HEK293 (cell line): Measurements from ENCODE around the gene ZDHHC1.

Source experiments
- CTCF ChIA-PET: fragments of 350-600 bp; formaldehyde crosslinking; extraction: SDS; loops from one replicate; lab custom pipeline; 2021; ENCODE audit warnings: antibody characterized with exemption; lab: Yijun Ruan, JAX
- POLR2A ChIA-PET: fragments of 300-600 bp; formaldehyde crosslinking; extraction: SDS; loops from one replicate; lab custom pipeline; 2020; ENCODE audit warnings: antibody characterized with exemption, inconsistent platforms; lab: Yijun Ruan, JAX
- H3K27ac ChIP-seq: fragments of 200-500 bp; sonication (Bioruptor generic); 2 replicates; pipeline ENCODE4 v1.5.1; 2014; ENCODE audit warnings: low read depth, low read length, control low read depth, inconsistent platforms; ENCODE audit errors: extremely low read depth
- H3K36me3 ChIP-seq, 2 experiments: fragments of 200-500 bp in 1 of 2; sonication (Bioruptor generic) in 1 of 2; 1 replicate in 1 of 2; 2 replicates in 1 of 2; pipeline ENCODE4 v1.5.1; 2014 to 2017; ENCODE audit warnings: inconsistent platforms in 2 of 2, low read length in 2 of 2; ENCODE audit not compliant: control insufficient read depth in 2 of 2, insufficient read depth in 1 of 2
- H3K4me1 ChIP-seq: fragments of 200-500 bp; sonication (Bioruptor generic); 2 replicates; pipeline ENCODE4 v1.5.1; 2014; ENCODE audit warnings: mild to moderate bottlenecking, low read length, inconsistent platforms; ENCODE audit not compliant: control insufficient read depth, insufficient read depth
- H3K4me3 ChIP-seq: 2 replicates; pipeline ENCODE4 v1.5.1; 2011; ENCODE audit warnings: low read depth, mild to moderate bottlenecking, control low read depth, low read length, moderate library complexity
- H3K9me3 ChIP-seq: fragments of 200-500 bp; sonication (Bioruptor generic); 2 replicates; pipeline ENCODE4 v1.5.1; 2014; ENCODE audit warnings: low read depth, low read length, inconsistent platforms; ENCODE audit not compliant: control insufficient read depth, insufficient read depth
- EGR2 ChIP-seq: fragments of 450-650 bp; formaldehyde crosslinking; IDR thresholded peaks from 2 replicates; pipeline ENCODE4 v1.5.1; 2016; ENCODE audit warnings: low read depth, missing biosample characterization, missing genetic modification characterization
- GLIS1 ChIP-seq: fragments of 450-650 bp; formaldehyde crosslinking; IDR thresholded peaks from 2 replicates; pipeline ENCODE4 v1.5.1; 2016; ENCODE audit warnings: missing biosample characterization, missing genetic modification characterization
- GLIS2 ChIP-seq: fragments of 450-650 bp; formaldehyde crosslinking; IDR thresholded peaks from 2 replicates; pipeline ENCODE4 v1.5.1; 2016; ENCODE audit warnings: missing biosample characterization, missing genetic modification characterization
- KLF9 ChIP-seq: fragments of 450-650 bp; formaldehyde crosslinking; IDR thresholded peaks from 2 replicates; pipeline ENCODE4 v1.5.1; 2016; ENCODE audit warnings: missing biosample characterization, missing genetic modification characterization, low read depth
- OSR2 ChIP-seq: fragments of 450-650 bp; formaldehyde crosslinking; IDR thresholded peaks from 2 replicates; pipeline ENCODE4 v1.5.1; 2016; ENCODE audit warnings: missing biosample characterization, missing genetic modification characterization
- SP2 ChIP-seq: fragments of 450-650 bp; formaldehyde crosslinking; IDR thresholded peaks from 2 replicates; pipeline ENCODE4 v1.5.1; 2016; ENCODE audit warnings: missing biosample characterization, missing genetic modification characterization
- ZBTB20 ChIP-seq: fragments of 450-650 bp; formaldehyde crosslinking; IDR thresholded peaks from 2 replicates; pipeline ENCODE4 v1.5.1; 2016; ENCODE audit warnings: missing biosample characterization, missing genetic modification characterization
- ZNF433 ChIP-seq: fragments of 450-650 bp; formaldehyde crosslinking; IDR thresholded peaks from 2 replicates; pipeline ENCODE4 v1.5.1; 2016; ENCODE audit warnings: missing biosample characterization, missing genetic modification characterization, low read depth
- ZNF521 ChIP-seq: fragments of 450-650 bp; formaldehyde crosslinking; IDR thresholded peaks from 2 replicates; pipeline ENCODE4 v1.5.1; 2017; ENCODE audit warnings: missing biosample characterization, mild to moderate bottlenecking, missing genetic modification characterization
- ZNF530 ChIP-seq: fragments of 450-650 bp; formaldehyde crosslinking; IDR thresholded peaks from 2 replicates; pipeline ENCODE4 v1.5.1; 2016; ENCODE audit warnings: low read depth, missing biosample characterization, missing genetic modification characterization
- ZNF585B ChIP-seq: fragments of 450-650 bp; formaldehyde crosslinking; IDR thresholded peaks from 2 replicates; pipeline ENCODE4 v1.5.1; 2016; ENCODE audit warnings: missing biosample characterization, missing genetic modification characterization
- ZNF792 ChIP-seq: fragments of 450-650 bp; formaldehyde crosslinking; IDR thresholded peaks from 2 replicates; pipeline ENCODE4 v1.5.1; 2016; ENCODE audit warnings: missing biosample characterization, missing genetic modification characterization
- TF ChIP-seq, protein P1 (sequence below): fragments of 450-650 bp; formaldehyde crosslinking; IDR thresholded peaks from 2 replicates; pipeline ENCODE4 v1.5.1; 2017; ENCODE audit warnings: missing biosample characterization, missing genetic modification characterization
- TF ChIP-seq, protein P2 (sequence below): fragments of 450-650 bp; formaldehyde crosslinking; IDR thresholded peaks from 2 replicates; pipeline ENCODE4 v1.5.1; 2016; ENCODE audit warnings: missing biosample characterization, missing genetic modification characterization
- TF ChIP-seq, protein P3 (sequence below): fragments of 450-650 bp; formaldehyde crosslinking; IDR thresholded peaks from 2 replicates; pipeline ENCODE4 v1.5.1; 2017; ENCODE audit warnings: missing biosample characterization, missing genetic modification characterization

The ZDHHC1 gene

DNA sequence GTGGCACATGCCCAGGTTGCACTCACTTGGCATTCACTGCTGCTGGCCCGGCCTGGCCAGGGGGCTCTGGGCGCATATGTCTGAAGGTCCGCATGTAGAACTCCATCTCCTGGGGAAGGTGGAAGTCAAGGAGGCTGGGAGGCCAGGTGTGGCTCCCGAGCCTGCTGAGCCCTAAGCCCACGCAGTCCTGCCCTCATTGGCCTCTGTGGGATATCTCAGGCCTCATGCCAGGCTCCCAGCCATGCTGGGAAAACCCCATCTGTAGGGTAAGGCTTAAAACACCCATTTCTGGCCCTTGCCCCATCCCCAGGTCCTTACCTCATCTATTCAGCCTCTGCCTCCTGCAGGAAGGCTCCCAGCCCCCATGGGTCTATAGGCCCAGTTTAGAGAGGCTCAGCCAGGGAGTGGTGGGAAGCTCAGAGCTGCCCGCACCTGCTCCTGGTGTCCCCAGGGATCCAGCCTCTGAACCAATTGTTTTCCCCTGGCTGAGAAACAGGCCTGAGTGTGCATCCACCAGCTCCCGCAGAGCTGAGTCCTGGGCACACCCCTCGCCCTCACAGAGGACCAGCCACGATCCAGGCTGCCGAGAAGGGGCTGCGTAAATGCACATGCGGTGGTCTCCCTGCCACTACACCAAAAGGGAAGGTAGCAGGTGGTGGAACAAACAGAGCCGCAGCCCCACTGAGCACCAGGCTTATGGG, 20.7 kb downstream of the ZDHHC1 start (continued):
- TF ChIP-seq, protein P1, sequence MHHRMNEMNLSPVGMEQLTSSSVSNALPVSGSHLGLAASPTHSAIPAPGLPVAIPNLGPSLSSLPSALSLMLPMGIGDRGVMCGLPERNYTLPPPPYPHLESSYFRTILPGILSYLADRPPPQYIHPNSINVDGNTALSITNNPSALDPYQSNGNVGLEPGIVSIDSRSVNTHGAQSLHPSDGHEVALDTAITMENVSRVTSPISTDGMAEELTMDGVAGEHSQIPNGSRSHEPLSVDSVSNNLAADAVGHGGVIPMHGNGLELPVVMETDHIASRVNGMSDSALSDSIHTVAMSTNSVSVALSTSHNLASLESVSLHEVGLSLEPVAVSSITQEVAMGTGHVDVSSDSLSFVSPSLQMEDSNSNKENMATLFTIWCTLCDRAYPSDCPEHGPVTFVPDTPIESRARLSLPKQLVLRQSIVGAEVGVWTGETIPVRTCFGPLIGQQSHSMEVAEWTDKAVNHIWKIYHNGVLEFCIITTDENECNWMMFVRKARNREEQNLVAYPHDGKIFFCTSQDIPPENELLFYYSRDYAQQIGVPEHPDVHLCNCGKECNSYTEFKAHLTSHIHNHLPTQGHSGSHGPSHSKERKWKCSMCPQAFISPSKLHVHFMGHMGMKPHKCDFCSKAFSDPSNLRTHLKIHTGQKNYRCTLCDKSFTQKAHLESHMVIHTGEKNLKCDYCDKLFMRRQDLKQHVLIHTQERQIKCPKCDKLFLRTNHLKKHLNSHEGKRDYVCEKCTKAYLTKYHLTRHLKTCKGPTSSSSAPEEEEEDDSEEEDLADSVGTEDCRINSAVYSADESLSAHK (tag by site-specific recombination): 0 out of 2 replicates have a peak, but pooled peaks have one; percentile 47
- TF ChIP-seq GLIS2 (tag by site-specific recombination): peak; percentile 10; the same call in 1 of the 2 replicates
- peak; percentile 82 for TF ChIP-seq GLIS1 (tag by site-specific recombination)
- TF ChIP-seq OSR2 (tag by site-specific recombination): peak; percentile 74
- TF ChIP-seq, protein P2, sequence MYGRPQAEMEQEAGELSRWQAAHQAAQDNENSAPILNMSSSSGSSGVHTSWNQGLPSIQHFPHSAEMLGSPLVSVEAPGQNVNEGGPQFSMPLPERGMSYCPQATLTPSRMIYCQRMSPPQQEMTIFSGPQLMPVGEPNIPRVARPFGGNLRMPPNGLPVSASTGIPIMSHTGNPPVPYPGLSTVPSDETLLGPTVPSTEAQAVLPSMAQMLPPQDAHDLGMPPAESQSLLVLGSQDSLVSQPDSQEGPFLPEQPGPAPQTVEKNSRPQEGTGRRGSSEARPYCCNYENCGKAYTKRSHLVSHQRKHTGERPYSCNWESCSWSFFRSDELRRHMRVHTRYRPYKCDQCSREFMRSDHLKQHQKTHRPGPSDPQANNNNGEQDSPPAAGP (tag by site-specific recombination): 0 out of 2 replicates have a peak, but pooled peaks have one; percentile 29
- TF ChIP-seq ZBTB20: peak; percentile 71

DNA sequence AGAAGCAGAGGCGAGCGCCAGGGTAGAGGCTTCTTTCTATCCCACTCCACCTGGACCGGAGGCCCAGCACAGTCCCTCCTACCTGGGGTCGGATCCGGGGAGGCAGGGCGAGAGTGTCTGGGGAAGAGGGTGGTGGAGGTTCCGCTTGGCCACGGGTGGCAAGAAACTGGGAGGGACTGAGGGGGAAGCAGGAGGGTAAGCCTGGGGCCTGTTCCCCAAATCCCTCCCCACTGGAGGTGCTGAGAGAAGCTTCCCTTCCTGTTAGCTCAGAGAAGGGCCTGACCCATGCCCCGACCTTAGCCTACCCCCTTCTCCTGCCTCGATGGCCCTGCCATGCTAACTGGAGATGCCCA, 21.2 kb downstream of the ZDHHC1 start:
- TF ChIP-seq ZNF585B (tag by site-specific recombination) (no peak), ZNF530 (tag by site-specific recombination) (no peak), SP2 (tag by site-specific recombination) (peak; percentile 31)
- TF ChIP-seq, protein P3, sequence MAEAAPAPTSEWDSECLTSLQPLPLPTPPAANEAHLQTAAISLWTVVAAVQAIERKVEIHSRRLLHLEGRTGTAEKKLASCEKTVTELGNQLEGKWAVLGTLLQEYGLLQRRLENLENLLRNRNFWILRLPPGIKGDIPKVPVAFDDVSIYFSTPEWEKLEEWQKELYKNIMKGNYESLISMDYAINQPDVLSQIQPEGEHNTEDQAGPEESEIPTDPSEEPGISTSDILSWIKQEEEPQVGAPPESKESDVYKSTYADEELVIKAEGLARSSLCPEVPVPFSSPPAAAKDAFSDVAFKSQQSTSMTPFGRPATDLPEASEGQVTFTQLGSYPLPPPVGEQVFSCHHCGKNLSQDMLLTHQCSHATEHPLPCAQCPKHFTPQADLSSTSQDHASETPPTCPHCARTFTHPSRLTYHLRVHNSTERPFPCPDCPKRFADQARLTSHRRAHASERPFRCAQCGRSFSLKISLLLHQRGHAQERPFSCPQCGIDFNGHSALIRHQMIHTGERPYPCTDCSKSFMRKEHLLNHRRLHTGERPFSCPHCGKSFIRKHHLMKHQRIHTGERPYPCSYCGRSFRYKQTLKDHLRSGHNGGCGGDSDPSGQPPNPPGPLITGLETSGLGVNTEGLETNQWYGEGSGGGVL: 0 out of 2 replicates have a peak, but pooled peaks have one; percentile 27
- Histone ChIP-seq H3K4me1 (peaks cover 14% of the 10 kb centered on the region), H3K27ac (no peak overlapping the region), H3K9me3 (no peaks in the 10 kb centered on the region), H3K36me3 (no peaks in the 10 kb centered on the region), H3K4me3 (no peak overlapping the region)
- POLR2A ChIA-PET: no interaction called here
- CTCF ChIA-PET: interaction anchor here (1.1 kb wide), 1 partner anchor 69 kb away, joined by 4 read pairs; no protein-coding TSS in a partner anchor

DNA sequence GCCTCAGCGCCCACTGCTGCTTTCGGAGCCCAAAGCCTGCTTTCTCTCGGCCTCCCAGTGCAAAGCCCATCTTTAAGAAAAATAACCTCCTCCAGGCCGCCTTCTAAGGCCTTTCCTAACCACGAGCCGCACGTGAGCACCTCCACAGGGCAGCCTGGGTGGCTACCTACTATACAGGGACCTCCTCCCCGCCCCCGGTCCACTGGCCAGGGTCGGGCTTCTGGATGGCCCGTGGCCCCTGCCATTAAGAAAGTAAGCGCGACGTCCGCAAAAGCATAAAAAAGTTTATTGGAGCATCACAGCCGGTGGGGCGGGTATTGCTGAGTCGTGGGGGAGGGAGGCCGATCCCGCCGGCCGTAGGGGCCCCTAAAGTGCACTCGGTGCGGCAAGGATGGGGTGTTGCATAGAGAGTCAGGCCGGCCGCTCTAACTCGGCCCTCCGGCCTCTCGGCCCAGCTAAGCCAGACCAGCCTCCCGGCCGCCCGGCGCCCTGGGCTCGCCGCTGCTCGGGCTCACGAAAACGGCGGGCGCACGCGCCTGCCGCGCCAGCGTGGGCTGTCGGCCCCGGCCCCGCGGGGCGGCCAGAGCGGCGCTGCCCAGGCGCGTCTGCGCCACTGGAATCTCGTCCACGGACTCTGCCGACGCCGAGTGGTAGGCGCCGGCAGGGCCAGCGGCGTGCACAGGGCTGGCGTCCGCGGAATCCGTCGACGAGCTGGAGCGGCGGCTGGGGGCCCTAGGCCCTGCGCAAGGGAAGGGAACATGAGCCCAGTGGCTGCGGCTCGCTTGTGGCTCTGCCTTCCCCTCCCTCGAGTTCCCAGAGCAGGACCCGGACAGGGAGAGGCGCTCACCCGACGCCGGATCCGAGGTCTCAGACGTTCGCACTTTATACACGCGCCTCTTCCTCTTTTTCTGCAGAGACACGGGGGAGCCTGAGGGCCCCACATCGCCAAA, 21.8 kb downstream of the ZDHHC1 start:
- POLR2A ChIA-PET: interaction anchor here (0.6 kb wide), 1 partner anchor 194 kb away, joined by 3 read pairs; no protein-coding TSS in a partner anchor
- no peak for TF ChIP-seq ZNF792
- TF ChIP-seq ZNF433 (tag by site-specific recombination): no peak
- TF ChIP-seq ZNF521 (tag by site-specific recombination): no peak
- 0 out of 2 replicates have a peak, but pooled peaks have one; percentile 17 for TF ChIP-seq EGR2 (tag by site-specific recombination)
- no peak for TF ChIP-seq KLF9 (tag by site-specific recombination)
- TF ChIP-seq, all 188 proteins: peak for 1
- H3K36me3 ChIP-seq: no peaks in the 10 kb centered on the region
- H3K9me3 ChIP-seq: no peaks in the 10 kb centered on the region
- H3K4me1 ChIP-seq: peaks cover 14% of the 10 kb centered on the region
- H3K27ac ChIP-seq: no peak overlapping the region
- no peak overlapping the region for H3K4me3 ChIP-seq
- CTCF ChIA-PET: interaction anchor here (0.5 to 1.6 kb wide), 8 partner anchors 8 to 148 kb away, joined by 3 to 5 read pairs (median 4); partner anchors contain the start of genes KCTD19 and LRRC36
